OCI-LY7 (cell line): Measurements from ENCODE around the gene CCDC181. TPM values are rescaled to one million over a fixed set of nuclear protein-coding genes. Genes with fewer than 3 reads are reported as not detected.

Experiments used
- BruUV-seq: library from RNA; stranded (reverse); fragments of 400-500 nt; replicated peaks from 2 replicates; lab custom pipeline; 2021; lab: Mats Ljungman, UMichigan
- CTCF ChIA-PET: fragments of 300-600 bp; sonication (Branson Sonifier 250); formaldehyde crosslinking; loops from one replicate; lab custom pipeline; 2022; ENCODE audit warnings: antibody characterized with exemption; ENCODE audit not compliant: unreplicated experiment; lab: Charles Lee
- POLR2A ChIA-PET: fragments of 300-600 bp; sonication (Branson Sonifier 250); formaldehyde crosslinking; loops from one replicate; lab custom pipeline; 2022; ENCODE audit warnings: antibody characterized with exemption; lab: Charles Lee
- DNase-seq: peaks from one replicate; pipeline ENCODE4 v3.0.0-alpha.2; 2015; ENCODE audit warnings: low spot score
- H2AFZ ChIP-seq: fragments of 200-600 bp; sonication (generic), shearing (Covaris generic); 2 replicates; pipeline ENCODE4 v1.6.1; 2014; ENCODE audit warnings: mild to moderate bottlenecking, antibody characterized with exemption, low read length, moderate library complexity
- H3K27ac ChIP-seq: fragments of 200-600 bp; sonication (generic); 2 replicates; pipeline ENCODE4 v1.5.1; 2014; ENCODE audit warnings: mixed run types, low read depth, mild to moderate bottlenecking, moderate library complexity, low read length, inconsistent platforms; ENCODE audit not compliant: poor library complexity, severe bottlenecking
- H3K36me3 ChIP-seq: fragments of 200-600 bp; sonication (generic); 2 replicates; pipeline ENCODE4 v1.6.1; 2014; ENCODE audit warnings: mild to moderate bottlenecking, antibody characterized with exemption, low read length, moderate library complexity, mixed read lengths; ENCODE audit not compliant: insufficient read depth
- H3K4me1 ChIP-seq: fragments of 200-600 bp; sonication (generic); 2 replicates; pipeline ENCODE4 v1.5.1; 2014; ENCODE audit warnings: mild to moderate bottlenecking, low read length; ENCODE audit not compliant: insufficient read depth, poor library complexity, severe bottlenecking
- H3K4me2 ChIP-seq: fragments of 200-600 bp; sonication (generic); 2 replicates; pipeline ENCODE4 v1.6.1; 2014; ENCODE audit warnings: mild to moderate bottlenecking, low read length
- H3K4me3 ChIP-seq: fragments of 200-600 bp; sonication (generic); 2 replicates; pipeline ENCODE4 v1.5.1; 2014; ENCODE audit warnings: mild to moderate bottlenecking, low read depth, low read length; ENCODE audit not compliant: poor library complexity, severe bottlenecking
- H3K79me2 ChIP-seq: fragments of 200-600 bp; sonication (generic); 2 replicates; pipeline ENCODE4 v1.6.1; 2016; ENCODE audit warnings: low read depth, mild to moderate bottlenecking, low read length, moderate library complexity, mixed read lengths; ENCODE audit not compliant: insufficient read depth
- H3K9me2 ChIP-seq: fragments of 200-600 bp; sonication (generic); 2 replicates; pipeline ENCODE4 v1.6.1; 2016; ENCODE audit warnings: mild to moderate bottlenecking, low read length, mixed read lengths; ENCODE audit not compliant: insufficient read depth
- H3K9me3 ChIP-seq: fragments of 200-600 bp; sonication (generic); 2 replicates; pipeline ENCODE4 v1.6.1; 2014; ENCODE audit warnings: mild to moderate bottlenecking, mixed run types, low read length, mixed read lengths
- H4K20me1 ChIP-seq: fragments of 200-600 bp; sonication (generic); 2 replicates; pipeline ENCODE4 v1.6.1; 2014; ENCODE audit warnings: mild to moderate bottlenecking, antibody characterized with exemption, low read length, moderate library complexity, mixed read lengths; ENCODE audit not compliant: insufficient read depth
- EZH2phosphoT487 ChIP-seq: fragments of 200-600 bp; sonication (generic); IDR thresholded peaks from 2 replicates; pipeline ENCODE4 v1.6.1; 2018; ENCODE audit warnings: low read depth, borderline replicate concordance, mild to moderate bottlenecking, mixed run types, antibody characterized with exemption, low read length, moderate library complexity, mixed read lengths
- intact Hi-C: fragments of 100-400 bp; cut with micrococcal nuclease; formaldehyde crosslinking; loops from one replicate; pipeline ENCODE4 v1.10.0; 2022; ENCODE audit not compliant: unreplicated experiment
- small RNA-seq: library from RNA; depleted of rRNA; stranded (forward); fragments of <200 nt; gene quantifications from one replicate; pipeline ENCODE3, GENCODE V24; 2014
- total RNA-seq, 2 experiments: library from RNA; depleted of rRNA in 1 of 2; stranded (reverse); fragments of >200 nt in 1 of 2; shearing (Covaris generic) in 1 of 2; gene quantifications; 2 replicates each; pipeline ENCODE4 v1.2.3, GENCODE V29; 2014 to 2022
- TF ChIP-seq, protein P1 (sequence below): fragments of 200-600 bp; sonication (generic); conservative IDR thresholded peaks from 2 replicates; pipeline ENCODE4 v1.5.1; 2014; ENCODE audit warnings: mild to moderate bottlenecking, antibody characterized with exemption, low read length, moderate library complexity, mixed read lengths

CCDC181 gene
- total RNA-seq, 2 experiments from 2014 or later = not detected

GRCh38 chr1:169346036-169346589 is 81.2 kb downstream of the CCDC181 start:
- TF ChIP-seq, protein P1, sequence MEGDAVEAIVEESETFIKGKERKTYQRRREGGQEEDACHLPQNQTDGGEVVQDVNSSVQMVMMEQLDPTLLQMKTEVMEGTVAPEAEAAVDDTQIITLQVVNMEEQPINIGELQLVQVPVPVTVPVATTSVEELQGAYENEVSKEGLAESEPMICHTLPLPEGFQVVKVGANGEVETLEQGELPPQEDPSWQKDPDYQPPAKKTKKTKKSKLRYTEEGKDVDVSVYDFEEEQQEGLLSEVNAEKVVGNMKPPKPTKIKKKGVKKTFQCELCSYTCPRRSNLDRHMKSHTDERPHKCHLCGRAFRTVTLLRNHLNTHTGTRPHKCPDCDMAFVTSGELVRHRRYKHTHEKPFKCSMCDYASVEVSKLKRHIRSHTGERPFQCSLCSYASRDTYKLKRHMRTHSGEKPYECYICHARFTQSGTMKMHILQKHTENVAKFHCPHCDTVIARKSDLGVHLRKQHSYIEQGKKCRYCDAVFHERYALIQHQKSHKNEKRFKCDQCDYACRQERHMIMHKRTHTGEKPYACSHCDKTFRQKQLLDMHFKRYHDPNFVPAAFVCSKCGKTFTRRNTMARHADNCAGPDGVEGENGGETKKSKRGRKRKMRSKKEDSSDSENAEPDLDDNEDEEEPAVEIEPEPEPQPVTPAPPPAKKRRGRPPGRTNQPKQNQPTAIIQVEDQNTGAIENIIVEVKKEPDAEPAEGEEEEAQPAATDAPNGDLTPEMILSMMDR = no peak
- TF ChIP-seq EZH2phosphoT487 = no peak
- intact Hi-C loops = loop anchor here (5.0 to 10.0 kb wide), 3 partner anchors 239 to 1001 kb away; partner anchors contain the start of gene ATP1B1
- Histone ChIP-seq H4K20me1 (no peaks in the 10 kb centered on the region), H3K4me2 (no peak overlapping the region), H3K9me2 (no peaks in the 10 kb centered on the region), H3K9me3 (no peaks in the 10 kb centered on the region), H3K4me1 (no peaks in the 10 kb centered on the region), H3K79me2 (no peaks in the 10 kb centered on the region), H2AFZ (no peak overlapping the region), H3K36me3 (no peaks in the 10 kb centered on the region), H3K4me3 (no peak overlapping the region), H3K27ac (no peak overlapping the region)
- CTCF ChIA-PET = interaction anchor here (0.6 kb wide), 1 partner anchor 237 kb away, joined by 5 read pairs; no protein-coding TSS in a partner anchor
- DNase-seq = no peak
- POLR2A ChIA-PET = interaction anchor here (0.6 to 0.7 kb wide), 3 partner anchors 275 to 729 kb away, joined by 3 to 4 read pairs (median 3); no protein-coding TSS in a partner anchor
- no TSS peak for BruUV-seq

- no peak for DNase-seq
- H3K4me2 ChIP-seq = no peak overlapping the region
- no peaks in the 10 kb centered on the region for H3K79me2 ChIP-seq
- no peak overlapping the region for H3K4me3 ChIP-seq
- intact Hi-C loops = loop anchor here (5.0 to 10.0 kb wide), 3 partner anchors 238 to 1001 kb away; partner anchors contain the start of gene ATP1B1
- ChIA-PET POLR2A (interaction anchor here (0.6 to 0.7 kb wide), 2 partner anchors 22 to 303 kb away, joined by 3 to 5 read pairs; no protein-coding TSS in a partner anchor), CTCF (interaction anchor here (0.6 kb wide), 1 partner anchor 236 kb away, joined by 5 read pairs; no protein-coding TSS in a partner anchor)
- H3K36me3 ChIP-seq = no peaks in the 10 kb centered on the region
- no peak for TF ChIP-seq EZH2phosphoT487
- TF ChIP-seq, protein P1 = no peak
- no peaks in the 10 kb centered on the region for H3K9me2 ChIP-seq
- no TSS peak for BruUV-seq
- no peaks in the 10 kb centered on the region for H3K4me1 ChIP-seq
- H2AFZ ChIP-seq = no peak overlapping the region
- no peak overlapping the region for H3K27ac ChIP-seq
- no peaks in the 10 kb centered on the region for H4K20me1 ChIP-seq
- no peaks in the 10 kb centered on the region for H3K9me3 ChIP-seq
Measured at GRCh38 chr1:169345511-169345910, 81.8 kb downstream of the CCDC181 start.

Small RNAs within 50 kb of the gene (small RNA-seq; reads per million reads assigned to genes)
- gene AL021068.2 = not detected

Other genes with a start within 250 kb of the CCDC181 start
- gene NME7, start 59.7 kb downstream of the CCDC181 start, total RNA-seq (2014; rRNA removed; shearing (Covaris generic)) = 4.2 and 9.3 TPM in 2 replicates
- 16.1 and 17.0 TPM in 2 replicates for gene NME7, start 59.7 kb downstream of the CCDC181 start, total RNA-seq (2022)
- 4.9 and 7.1 TPM in 2 replicates for gene BLZF1, start 59.3 kb downstream of the CCDC181 start, total RNA-seq (2014; rRNA removed; shearing (Covaris generic))
- gene BLZF1, start 59.3 kb downstream of the CCDC181 start, total RNA-seq (2022) = 11.3 and 14.3 TPM in 2 replicates
- 3.2 TPM in 2 replicates for gene SLC19A2, start 58.5 kb upstream of the CCDC181 start, total RNA-seq (2014; rRNA removed; shearing (Covaris generic))
- gene SLC19A2, start 58.5 kb upstream of the CCDC181 start, total RNA-seq (2022) = 5.8 and 6.5 TPM in 2 replicates
- not detected in 2 replicates for gene F5, start 159.0 kb upstream of the CCDC181 start, total RNA-seq (2014; rRNA removed; shearing (Covaris generic))
- not detected in 2 replicates for gene F5, start 159.0 kb upstream of the CCDC181 start, total RNA-seq (2022)
- not detected in 2 replicates for gene SELP, start 202.7 kb upstream of the CCDC181 start, total RNA-seq (2014; rRNA removed; shearing (Covaris generic))
- not detected in 2 replicates for gene SELP, start 202.7 kb upstream of the CCDC181 start, total RNA-seq (2022)